GM19467 (cell line): ENCODE measurements around the gene BACH1.
"Not testable (repeated sequence)": the region's sequence is repeated elsewhere in the genome, so short reads cannot be mapped to it uniquely, and the experiment has no call there.

Experiments used
- ATAC-seq: cut with Tn5 transposase; IDR thresholded peaks from one replicate; pipeline ENCODE4 v1.9.1; 2021; ENCODE audit warnings: mild to moderate bottlenecking, moderate library complexity; ENCODE audit not compliant: unreplicated experiment

BACH1 gene

DNA sequence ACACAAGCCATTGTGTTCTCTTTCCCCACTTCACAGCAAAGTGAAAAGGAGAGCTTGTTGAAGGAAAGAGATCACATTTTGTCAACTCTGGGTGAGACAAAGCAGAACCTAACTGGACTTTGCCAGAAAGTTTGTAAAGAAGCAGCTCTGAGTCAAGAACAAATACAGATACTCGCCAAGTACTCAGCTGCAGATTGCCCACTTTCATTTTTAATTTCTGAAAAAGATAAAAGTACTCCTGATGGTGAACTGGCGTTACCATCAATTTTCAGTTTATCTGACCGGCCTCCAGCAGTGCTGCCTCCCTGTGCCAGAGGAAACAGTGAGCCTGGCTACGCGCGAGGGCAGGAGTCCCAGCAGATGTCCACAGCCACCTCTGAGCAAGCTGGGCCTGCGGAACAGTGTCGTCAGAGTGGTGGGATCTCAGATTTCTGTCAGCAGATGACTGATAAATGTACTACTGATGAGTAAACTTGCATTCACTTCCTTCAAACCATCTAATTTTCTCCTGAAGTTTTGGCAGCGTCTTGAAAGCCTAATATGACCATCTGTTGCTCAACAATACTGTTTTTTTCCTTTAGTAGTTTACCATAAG is 43.7 kb downstream of the BACH1 start:
- no peak for ATAC-seq

DNA sequence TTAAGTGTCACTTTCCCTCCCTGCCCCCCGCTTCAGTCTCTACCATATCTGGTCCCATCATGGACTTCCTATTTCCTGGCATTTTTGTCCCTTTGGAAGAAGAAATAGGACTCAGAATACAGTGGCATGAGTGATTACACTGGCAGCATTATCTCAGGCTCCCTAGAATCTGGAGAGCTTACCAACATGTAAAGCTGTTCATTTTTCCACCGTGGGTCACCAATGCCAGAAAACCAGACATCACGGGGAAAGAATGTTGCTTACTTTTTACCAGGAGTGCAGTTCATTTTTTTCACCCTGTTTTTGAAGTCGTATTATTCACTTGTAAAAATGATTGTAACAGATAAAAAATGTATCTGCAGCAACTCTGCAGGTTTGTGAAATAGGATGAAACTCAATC is 44.8 kb downstream of the BACH1 start:
- no peak for ATAC-seq

- no peak for ATAC-seq
Observed at GRCh38 chr21:29346281-29346680, 47.6 kb downstream of the BACH1 start.

- no peak for ATAC-seq
Observed at GRCh38 chr21:29346771-29347170, 48.0 kb downstream of the BACH1 start.

- no peak for ATAC-seq
Observed at GRCh38 chr21:29347274-29347681, 48.6 kb downstream of the BACH1 start.

- ATAC-seq: no peak
Observed at GRCh38 chr21:29349702-29350101, 51.0 kb downstream of the BACH1 start.

- ATAC-seq: no peak
Observed at GRCh38 chr21:29350246-29350779, 51.6 kb downstream of the BACH1 start.

GRCh38 chr21:29351691-29352090 is 53.0 kb downstream of the BACH1 start:
- ATAC-seq: no peak

- not testable (repeated sequence) for ATAC-seq
Observed at GRCh38 chr21:29355043-29355710, 56.5 kb downstream of the BACH1 start.

DNA sequence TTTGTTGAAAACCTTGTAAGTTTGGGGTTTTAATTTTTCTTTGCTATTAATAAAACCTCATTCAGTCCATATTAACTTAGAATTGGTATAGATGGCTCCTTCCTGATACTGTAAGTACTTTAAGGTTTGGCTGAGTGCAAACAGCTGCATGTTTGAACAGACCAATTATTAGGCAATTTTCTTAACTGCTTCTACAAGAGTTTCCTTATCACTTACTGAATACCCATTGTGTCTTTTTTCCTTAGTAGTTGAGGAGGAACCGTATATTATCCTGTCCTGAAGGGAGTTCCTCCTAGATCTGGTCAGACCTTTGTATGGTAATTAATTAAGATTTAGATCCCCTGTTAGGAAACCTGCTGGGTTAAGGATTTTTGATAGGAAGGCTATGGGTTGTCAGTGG is 57.6 kb downstream of the BACH1 start:
- ATAC-seq: not testable (repeated sequence)

DNA sequence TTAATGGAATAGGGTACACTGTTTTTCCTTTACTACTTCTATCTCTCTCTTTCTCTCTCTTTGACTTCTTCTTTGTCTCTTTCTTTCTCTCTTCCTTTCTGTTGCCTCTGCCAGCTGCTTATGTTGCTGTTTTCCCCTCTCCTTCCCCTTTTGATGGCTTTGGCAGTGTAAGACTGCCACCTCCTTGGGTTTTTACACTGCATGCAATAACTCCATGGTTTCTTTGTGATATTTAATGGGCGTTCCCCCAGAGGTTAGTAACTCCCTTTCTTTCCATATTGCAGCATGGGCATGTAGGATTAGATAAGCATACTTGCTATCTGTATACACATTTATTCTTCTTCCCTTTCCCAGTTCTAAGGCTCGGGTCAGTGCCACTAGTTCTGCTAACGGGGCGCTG is 58.1 kb downstream of the BACH1 start:
- ATAC-seq: not testable (repeated sequence)

DNA sequence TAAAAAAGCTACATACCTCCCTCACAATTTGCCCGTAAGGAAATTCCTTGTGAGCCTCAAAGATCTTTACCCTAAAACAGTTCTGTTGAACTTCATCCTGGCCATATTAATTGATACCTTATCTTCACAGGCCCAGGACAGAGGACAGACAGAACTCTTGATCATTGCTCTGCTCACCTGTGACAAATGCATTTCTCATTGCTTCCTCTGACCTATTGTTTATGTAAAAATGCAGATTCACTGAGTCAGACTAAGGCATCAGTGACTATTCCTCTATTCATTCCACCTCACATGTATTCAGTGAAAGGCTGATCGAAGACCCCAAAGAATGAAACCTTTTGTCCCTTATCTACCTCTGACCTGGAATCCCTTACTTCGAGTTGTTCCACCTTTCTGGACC is 61.0 kb downstream of the BACH1 start:
- no peak for ATAC-seq

DNA sequence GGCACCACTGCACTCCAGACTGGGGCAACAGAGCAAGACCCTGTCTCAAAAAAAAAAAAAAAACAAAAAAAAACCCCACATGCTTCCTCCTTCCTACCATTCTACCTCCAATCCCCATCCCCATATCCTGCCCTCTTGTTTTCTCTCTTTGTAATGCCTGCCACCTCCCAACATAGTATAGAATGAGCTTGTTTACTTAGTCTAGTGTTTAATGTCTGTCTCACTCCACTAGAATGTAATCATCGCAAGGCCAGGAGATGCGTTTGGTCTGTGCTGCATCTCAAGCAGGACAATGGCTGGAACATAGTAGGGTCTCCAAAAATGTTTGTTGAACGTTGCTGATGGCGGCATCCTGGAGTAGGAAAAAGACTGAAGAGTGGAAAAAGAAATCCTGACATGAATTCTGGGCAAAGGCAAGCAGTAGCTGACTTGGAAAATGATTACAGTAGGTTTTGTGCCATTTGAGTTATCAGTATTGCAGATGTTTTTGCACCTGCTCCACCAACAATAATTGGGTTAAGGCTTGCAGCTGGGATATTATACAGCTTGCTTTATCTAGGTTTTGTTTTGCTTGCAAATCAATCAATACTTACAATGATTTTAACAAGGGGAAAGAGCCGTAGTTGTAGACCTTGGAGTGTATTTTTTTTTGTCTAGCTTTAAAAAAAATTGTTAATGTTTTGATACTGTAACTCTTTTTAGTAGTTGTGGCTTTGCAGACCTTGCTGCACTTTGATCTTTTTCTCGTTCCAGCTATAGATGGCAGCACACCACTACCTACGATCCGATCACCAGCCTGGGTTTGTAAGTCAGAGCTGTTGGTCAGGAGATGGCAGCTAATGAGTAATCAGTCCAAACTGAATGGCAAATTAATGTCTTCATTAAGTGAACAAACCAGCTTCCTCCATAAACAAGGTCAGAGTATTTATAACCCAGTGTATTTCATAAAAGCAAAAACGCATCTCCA is 62.4 kb downstream of the BACH1 start:
- no peak for ATAC-seq

DNA sequence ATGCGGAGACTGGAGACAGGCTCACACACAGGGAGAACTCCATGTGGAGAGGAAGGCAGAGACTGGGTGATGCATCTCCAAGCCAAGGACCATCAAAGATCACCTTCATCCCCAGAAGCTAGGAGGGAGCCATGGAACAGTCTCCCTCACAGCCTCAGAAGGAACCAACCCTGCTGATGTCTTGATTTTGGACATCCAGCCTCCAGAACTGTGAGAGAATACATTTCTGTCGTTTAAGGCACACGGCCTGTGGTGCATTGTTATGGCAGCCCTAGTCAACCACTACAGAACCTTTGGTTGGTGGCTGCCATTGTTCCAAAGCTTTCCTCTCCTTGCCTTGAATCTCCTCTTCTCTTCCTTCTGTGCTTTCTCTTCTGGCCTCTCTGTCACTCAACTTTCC is 64.0 kb downstream of the BACH1 start:
- no peak for ATAC-seq

DNA sequence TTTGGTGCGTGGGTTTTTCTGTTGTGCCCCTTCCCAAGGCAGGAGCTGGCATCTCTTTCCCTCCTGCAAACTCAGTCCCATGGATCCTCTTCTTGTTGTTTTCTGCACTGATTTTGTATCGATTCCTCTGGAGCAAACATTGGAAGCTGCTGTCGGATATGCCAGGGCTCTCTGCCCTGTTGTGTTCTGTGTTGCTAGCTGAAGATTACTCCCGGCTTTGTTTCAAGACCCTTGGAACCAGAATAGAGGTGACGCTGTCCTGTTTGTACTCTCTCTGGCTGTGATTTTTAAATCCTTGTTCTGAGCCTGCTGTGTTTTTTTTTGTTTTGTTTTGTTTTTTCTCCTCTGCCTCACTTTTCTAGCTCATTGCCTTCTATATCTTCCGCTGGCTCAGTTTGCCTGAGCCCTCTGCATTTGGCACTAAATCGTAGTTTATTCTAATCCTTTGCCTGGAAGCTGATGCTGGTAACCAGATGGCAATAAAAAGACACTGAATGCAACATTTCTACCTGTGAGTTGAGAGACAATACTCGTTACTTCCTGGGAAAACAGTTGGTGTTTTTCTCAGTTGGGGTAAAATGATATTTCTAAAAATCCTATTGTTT is 67.0 kb downstream of the BACH1 start:
- no peak for ATAC-seq

- no peak for ATAC-seq
Observed at GRCh38 chr21:29366532-29366931, 67.8 kb downstream of the BACH1 start.

- ATAC-seq: no peak
Observed at GRCh38 chr21:29367335-29367734, 68.6 kb downstream of the BACH1 start.

DNA sequence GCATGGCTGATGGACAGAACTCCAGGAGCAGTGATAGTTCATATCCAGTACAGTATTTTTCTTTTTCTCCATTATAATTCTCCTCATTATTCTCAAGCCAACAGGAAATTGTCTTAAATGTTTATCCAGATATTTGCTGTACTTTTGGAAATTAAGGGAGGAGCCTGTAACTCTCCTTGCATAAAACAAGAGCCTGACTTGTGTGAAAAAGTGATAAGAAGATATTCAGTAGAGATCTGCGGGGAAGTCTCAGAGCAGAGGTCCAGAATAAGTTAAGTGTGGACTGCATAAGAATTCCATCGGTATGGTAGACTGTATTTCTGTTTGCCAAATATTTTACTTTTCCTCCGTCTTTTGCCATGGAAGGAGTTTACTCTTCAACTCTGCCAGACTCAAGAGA is 70.2 kb downstream of the BACH1 start:
- no peak for ATAC-seq

DNA sequence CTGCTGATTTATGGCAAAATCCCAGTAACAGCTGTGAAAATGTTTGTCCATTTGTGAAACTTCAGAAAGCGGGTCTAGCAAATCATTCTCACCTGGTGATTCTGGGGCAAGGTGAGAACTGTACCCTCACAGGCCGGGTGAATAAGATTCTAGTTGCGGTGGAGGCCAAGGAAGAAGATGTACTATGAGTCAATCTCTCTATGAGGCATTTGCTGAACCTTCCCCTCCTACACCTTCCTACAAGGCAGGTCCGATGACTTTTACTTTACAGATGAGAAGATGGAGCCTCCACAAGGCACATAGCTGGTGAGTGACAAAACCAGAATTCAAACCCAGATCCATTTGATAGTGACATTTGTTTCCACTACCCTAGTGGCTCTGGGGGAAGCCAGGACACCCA is 72.7 kb downstream of the BACH1 start:
- no peak for ATAC-seq

DNA sequence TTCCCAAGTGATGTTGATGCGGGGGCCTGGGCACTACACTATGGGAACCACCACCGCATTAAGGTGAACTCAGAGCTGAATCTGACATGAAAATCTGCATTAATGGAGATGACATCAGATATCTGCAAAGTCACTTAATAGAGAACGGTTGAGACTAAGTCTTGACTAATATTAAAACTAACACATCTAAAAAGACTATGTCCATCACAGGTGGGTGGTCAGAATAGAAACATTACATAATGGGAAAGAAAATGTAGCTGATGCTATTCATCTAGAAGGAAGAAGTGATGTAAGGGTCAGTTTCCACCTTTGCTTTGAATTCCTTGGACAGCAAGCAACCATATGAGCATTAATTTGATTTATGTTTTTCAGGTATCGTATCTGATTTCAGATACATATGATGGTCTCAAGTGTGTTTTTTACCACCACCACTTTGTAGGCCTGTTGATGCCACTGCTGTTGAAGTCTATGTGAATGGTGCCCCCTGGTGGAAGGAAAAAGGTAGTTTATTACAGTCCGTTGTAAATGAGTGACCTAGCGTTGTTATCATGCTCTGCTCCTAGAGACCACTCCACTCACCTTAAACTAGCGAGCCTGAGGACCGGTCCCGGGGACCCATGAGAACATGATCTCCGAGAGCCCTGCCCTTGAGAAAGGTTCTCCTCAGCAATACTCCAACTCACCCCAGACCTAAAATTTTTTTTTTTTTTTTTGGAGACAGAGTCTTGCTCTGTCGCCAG is 73.5 kb downstream of the BACH1 start:
- peak; percentile 54 for ATAC-seq
